Measurements from ENCODE around the gene KIF15. TPM values are rescaled to one million over a fixed set of nuclear protein-coding genes. Genes with fewer than 3 reads are reported as not detected.

The KIF15 gene
- total RNA-seq, 1 experiment from 2014 or later: 20.9 TPM

DNA sequence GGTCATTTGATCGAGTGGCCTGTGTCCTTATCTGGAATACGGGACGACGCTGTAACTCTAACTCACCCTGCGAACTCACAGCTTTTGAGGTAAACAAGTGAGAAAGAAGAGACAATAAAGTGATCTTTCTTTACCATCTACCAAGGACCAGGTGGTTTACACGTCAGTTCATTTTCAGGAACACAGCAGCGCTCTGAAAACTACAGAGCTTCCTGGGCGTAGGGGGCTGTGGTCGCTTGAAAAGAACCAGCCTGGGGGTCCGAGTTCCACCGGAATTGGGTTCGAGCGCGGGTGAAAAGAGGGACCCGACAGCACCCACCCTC lies 532 bp upstream of the KIF15 start:
- Histone ChIP-seq H3K79me2 (ENCODE audit: insufficient read depth, low read length) (peaks cover 87% of the 10 kb centered on the region), H3K4me2 (ENCODE audit: low read length) (peak overlapping the region; percentile 82), H3K36me3 (ENCODE audit: control insufficient read depth in 1 of 2, insufficient read depth in 2 of 2, low read length in 2 of 2) (peaks cover 0 to 42% of the 10 kb centered on the region in 2 experiments; a peak in 2 of 4 replicates), H2AFZ (ENCODE audit: low read depth, low read length, poor library complexity, severe bottlenecking) (no peak overlapping the region), H4K20me1 (ENCODE audit: insufficient read depth) (no peaks in the 10 kb centered on the region), H3K4me3 (replicated peaks in 1 of 2; ENCODE audit: low read depth in 1 of 2, low read length in 2 of 2) (peak overlapping the region; percentile 81 to 93), H3K9ac (ENCODE audit: low read length) (peak overlapping the region; percentile 76), H3K27ac (ENCODE audit: low read depth, low read length) (peak overlapping the region; percentile 77), H3K4me1 (ENCODE audit: control insufficient read depth in 1 of 2, insufficient read depth in 2 of 2, low read length in 2 of 2) (peaks cover 7 to 10% of the 10 kb centered on the region in 2 experiments; a peak in 2 of 4 replicates), H3K27me3 (ENCODE audit: insufficient read depth, low read length) (no peaks in the 10 kb centered on the region), H3K9me2 (ENCODE audit: insufficient read depth) (no peaks in the 10 kb centered on the region), H3K9me3 (ENCODE audit: control insufficient read depth in 1 of 2, insufficient read depth in 1 of 2, low read depth in 1 of 2, low read length in 2 of 2) (peaks cover 9 to 12% of the 10 kb centered on the region in 2 experiments; a peak in 3 of 4 replicates)
- intact Hi-C loops (cut with micrococcal nuclease): loop anchor here (5.0 to 10.0 kb wide), 3 partner anchors 204 to 266 kb away; no protein-coding TSS in a partner anchor
- ChIA-PET RAD21 (ENCODE audit: low non-redundant PET in 1 of 2, low total read pairs in 2 of 2, uncharacterized antibody in 2 of 2, unreplicated experiment in 2 of 2) (no interaction called here), CTCF (interaction anchor here (1.1 kb wide), 1 partner anchor 154 kb away, joined by 3 read pairs; no protein-coding TSS in a partner anchor), POLR2A (interaction anchor here (0.7 to 1.3 kb wide), 2 partner anchors 101 to 215 kb away, joined by 3 to 4 read pairs; partner anchors contain the start of genes EXOSC7 and ZDHHC3)
- DNase-seq (ENCODE audit: low read depth, low spot score) (no peak), ATAC-seq (peak; percentile 3; the same call in 1 of the 2 replicates)
- TSS peak; percentile 57 for BruUV-seq (replicated peaks)
- no peak for TF ChIP-seq FOSL1 (IDR thresholded peaks at IDR 0.05; ENCODE audit: low read depth)
- no peak for TF ChIP-seq EZH2phosphoT487 (IDR thresholded peaks at IDR 0.05; ENCODE audit: borderline replicate concordance)
- TF ChIP-seq YY1 (IDR thresholded peaks at IDR 0.05; ENCODE audit: extremely low read depth, insufficient replicate concordance, low read depth, low read length): no peak

DNA sequence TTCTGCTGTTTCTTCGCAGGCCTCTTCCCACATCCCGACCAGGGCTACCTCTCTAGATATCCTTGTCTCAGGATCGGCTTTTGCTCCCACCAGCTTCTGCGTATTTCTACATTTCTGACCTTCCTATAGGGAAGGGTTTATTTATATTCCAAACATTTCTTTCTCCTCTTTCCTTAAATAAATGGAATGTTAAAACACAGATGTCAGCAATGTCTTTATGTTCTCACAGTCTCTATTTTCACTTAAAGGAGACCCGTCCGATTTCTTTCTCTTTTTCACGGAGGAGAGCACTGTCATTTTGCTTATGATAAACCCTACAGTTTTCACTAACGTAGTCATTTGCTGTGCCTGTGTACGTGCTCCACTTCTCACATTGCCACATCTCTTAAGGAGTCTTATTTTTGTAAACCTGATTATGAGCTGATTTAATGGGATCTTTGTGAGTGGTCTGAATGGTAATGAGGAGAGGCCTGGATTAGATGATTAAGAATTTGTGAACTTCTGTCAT lies 630 bp downstream of the KIF15 start:
- no peak for DNase-seq (ENCODE audit: low read depth, low spot score)
- Histone ChIP-seq H3K79me2 (ENCODE audit: insufficient read depth, low read length) (peaks cover 86% of the 10 kb centered on the region), H3K4me1 (ENCODE audit: control insufficient read depth in 1 of 2, insufficient read depth in 2 of 2, low read length in 2 of 2) (peaks cover 7 to 10% of the 10 kb centered on the region in 2 experiments; a peak in 2 of 4 replicates), H3K9ac (ENCODE audit: low read length) (peak overlapping the region; percentile 76), H3K9me3 (ENCODE audit: control insufficient read depth in 1 of 2, insufficient read depth in 1 of 2, low read depth in 1 of 2, low read length in 2 of 2) (peaks cover 7 to 11% of the 10 kb centered on the region in 2 experiments; a peak in 3 of 4 replicates), H4K20me1 (ENCODE audit: insufficient read depth) (no peaks in the 10 kb centered on the region), H3K4me3 (replicated peaks in 1 of 2; ENCODE audit: low read depth in 1 of 2, low read length in 2 of 2) (peak overlapping the region; percentile 81 to 93), H3K27ac (ENCODE audit: low read depth, low read length) (peak overlapping the region; percentile 77), H3K36me3 (ENCODE audit: control insufficient read depth in 1 of 2, insufficient read depth in 2 of 2, low read length in 2 of 2) (peaks cover 0 to 40% of the 10 kb centered on the region in 2 experiments; a peak in 2 of 4 replicates), H3K27me3 (ENCODE audit: insufficient read depth, low read length) (no peaks in the 10 kb centered on the region), H2AFZ (ENCODE audit: low read depth, low read length, poor library complexity, severe bottlenecking) (peak overlapping the region; percentile 65), H3K9me2 (ENCODE audit: insufficient read depth) (no peaks in the 10 kb centered on the region), H3K4me2 (ENCODE audit: low read length) (peak overlapping the region; percentile 82)
- no peak for ATAC-seq
- POLR2A ChIA-PET: interaction anchor here (1.3 kb wide), 1 partner anchor 100 kb away, joined by 3 read pairs; no protein-coding TSS in a partner anchor
- RAD21 ChIA-PET (ENCODE audit: low non-redundant PET in 1 of 2, low total read pairs in 2 of 2, uncharacterized antibody in 2 of 2, unreplicated experiment in 2 of 2): no interaction called here
- CTCF ChIA-PET: interaction anchor here (1.1 kb wide), 1 partner anchor 153 kb away, joined by 3 read pairs; no protein-coding TSS in a partner anchor
- BruUV-seq (replicated peaks): TSS peak; percentile 80
- intact Hi-C loops (cut with micrococcal nuclease): loop anchor here (5.0 to 10.0 kb wide), 3 partner anchors 203 to 267 kb away; no protein-coding TSS in a partner anchor
- no peak for TF ChIP-seq SP1 (IDR thresholded peaks at IDR 0.05; ENCODE audit: low read depth)
- TF ChIP-seq, protein P1, sequence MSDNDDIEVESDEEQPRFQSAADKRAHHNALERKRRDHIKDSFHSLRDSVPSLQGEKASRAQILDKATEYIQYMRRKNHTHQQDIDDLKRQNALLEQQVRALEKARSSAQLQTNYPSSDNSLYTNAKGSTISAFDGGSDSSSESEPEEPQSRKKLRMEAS (IDR thresholded peaks at IDR 0.05): no peak
- TF ChIP-seq, protein P2, sequence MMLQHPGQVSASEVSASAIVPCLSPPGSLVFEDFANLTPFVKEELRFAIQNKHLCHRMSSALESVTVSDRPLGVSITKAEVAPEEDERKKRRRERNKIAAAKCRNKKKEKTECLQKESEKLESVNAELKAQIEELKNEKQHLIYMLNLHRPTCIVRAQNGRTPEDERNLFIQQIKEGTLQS (IDR thresholded peaks at IDR 0.05): no peak
- TF ChIP-seq SIN3A (IDR thresholded peaks at IDR 0.05; ENCODE audit: low read depth): no peak
- no peak for TF ChIP-seq TCF7L2 (IDR thresholded peaks at IDR 0.05; ENCODE audit: borderline replicate concordance, extremely low read depth, insufficient read depth, insufficient read length)
- no peak for TF ChIP-seq ELF1 (IDR thresholded peaks at IDR 0.05; ENCODE audit: borderline replicate concordance, low read depth)
- no peak for TF ChIP-seq EZH2phosphoT487 (IDR thresholded peaks at IDR 0.05; ENCODE audit: borderline replicate concordance)
- no peak for TF ChIP-seq POLR2A (IDR thresholded peaks at IDR 0.05; ENCODE audit: borderline replicate concordance, extremely low read depth, insufficient read depth, insufficient read length)
- no peak for TF ChIP-seq RAD21 (IDR thresholded peaks at IDR 0.05; ENCODE audit: low read depth)
- no peak for TF ChIP-seq ZFX (IDR thresholded peaks at IDR 0.05)
